GM19025 (cell line): Measurements from ENCODE around the gene AATF.

Experiments
- ATAC-seq: cut with Tn5 transposase; IDR thresholded peaks from one replicate; pipeline ENCODE4 v1.9.1; 2021; ENCODE audit warnings: mild to moderate bottlenecking, low read depth, moderate library complexity; ENCODE audit not compliant: unreplicated experiment

Gene AATF

GRCh38 chr17:36930583-36930900, 18.2 kb upstream of the AATF start:
- ATAC-seq = no peak

- ATAC-seq = no peak
Observed at GRCh38 chr17:36931096-36931696, 17.6 kb upstream of the AATF start.

GRCh38 chr17:36931697-36932382, 16.9 kb upstream of the AATF start:
- ATAC-seq = no peak

GRCh38 chr17:36932383-36932693, 16.4 kb upstream of the AATF start:
- no peak for ATAC-seq

GRCh38 chr17:36932694-36933511, 15.9 kb upstream of the AATF start:
- ATAC-seq = no peak

GRCh38 chr17:36933512-36934143, 15.1 kb upstream of the AATF start:
- ATAC-seq = no peak

GRCh38 chr17:36934144-36934691, 14.5 kb upstream of the AATF start:
- ATAC-seq = no peak

- ATAC-seq = no peak
Observed at GRCh38 chr17:36934692-36935630, 13.8 kb upstream of the AATF start.

- no peak for ATAC-seq
Observed at GRCh38 chr17:36935671-36936454, 12.9 kb upstream of the AATF start.

GRCh38 chr17:36936455-36937000, 12.2 kb upstream of the AATF start:
- no peak for ATAC-seq

- no peak for ATAC-seq
Observed at GRCh38 chr17:36937001-36937958, 11.5 kb upstream of the AATF start, which contains the start of gene LHX1. TSS of gene LHX1 (plus strand) at chr17:36937475. CDS start at chr17:36938198, 723 bp downstream.

GRCh38 chr17:36937959-36938565, 10.7 kb upstream of the AATF start:
- no peak for ATAC-seq

GRCh38 chr17:36938566-36939051, 10.1 kb upstream of the AATF start:
- ATAC-seq = no peak

- ATAC-seq = no peak
Observed at GRCh38 chr17:36939052-36939801, 9.5 kb upstream of the AATF start.

GRCh38 chr17:36939802-36940312, 8.9 kb upstream of the AATF start:
- ATAC-seq = no peak
